SK-N-SH (cell line): Measurements from ENCODE around the gene ITIH2. TPM values are rescaled to one million over a fixed set of nuclear protein-coding genes. Genes with fewer than 3 reads are reported as not detected.
"Not testable (repeated sequence)": the region's sequence is repeated elsewhere in the genome, so short reads cannot be mapped to it uniquely, and the experiment has no call there.

Experiments used
- CTCF ChIA-PET: fragments of 300-600, 350-600 bp; formaldehyde crosslinking; extraction: SDS; loops from one replicate; lab custom pipeline; 2021; lab: Yijun Ruan, JAX
- POLR2A ChIA-PET: fragments of 350-600 bp; sonication (Branson Sonifier 250); formaldehyde crosslinking; extraction: SDS; loops from one replicate; lab custom pipeline; 2020; ENCODE audit warnings: antibody characterized with exemption, inconsistent platforms; lab: Yijun Ruan, JAX
- DNase-seq: peaks from one replicate; pipeline ENCODE4 v3.0.0; 2012
- H2AFZ ChIP-seq: fragments of 200-600 bp; sonication (generic); 2 replicates; pipeline ENCODE4 v1.8.1; 2016; ENCODE audit warnings: antibody characterized with exemption, mild to moderate bottlenecking, low read depth
- H3F3A ChIP-seq: fragments of 200-600 bp; sonication (generic); replicated peaks from 2 replicates; pipeline ENCODE3; 2016; ENCODE audit warnings: antibody characterized with exemption, mild to moderate bottlenecking; ENCODE audit not compliant: insufficient read depth
- H3K27ac ChIP-seq, 2 experiments: fragments of 200-500 bp in 1 of 2; fragments of 200-600 bp in 1 of 2; sonication (Bioruptor generic) in 1 of 2; sonication (generic), shearing (Covaris generic) in 1 of 2; 2 replicates each; pipeline versions ENCODE4 v1.5.1 to v1.6.1; 2014 to 2016; ENCODE audit warnings: low read depth in 2 of 2, inconsistent platforms in 1 of 2, low read length in 1 of 2, mild to moderate bottlenecking in 1 of 2, mixed read lengths in 1 of 2
- H3K27me3 ChIP-seq: fragments of 200-600 bp; sonication (generic), shearing (Covaris generic); 2 replicates; pipeline ENCODE4 v1.6.1; 2016; ENCODE audit warnings: mixed run types; ENCODE audit not compliant: insufficient read depth
- H3K36me3 ChIP-seq, 2 experiments: fragments of 200-500 bp in 1 of 2; fragments of 200-600 bp in 1 of 2; sonication (Bioruptor generic) in 1 of 2; sonication (generic) in 1 of 2; replicated peaks in 1 of 2; 2 replicates each; pipeline versions ENCODE3 to v1.5.1; 2014 to 2016; ENCODE audit warnings: low read length in 1 of 2, mild to moderate bottlenecking in 1 of 2; ENCODE audit not compliant: insufficient read depth in 2 of 2, control insufficient read depth in 1 of 2
- H3K4me1 ChIP-seq, 2 experiments: fragments of 200-500 bp in 1 of 2; fragments of 200-600 bp in 1 of 2; sonication (Bioruptor generic) in 1 of 2; sonication (generic), shearing (Covaris generic) in 1 of 2; 2 replicates each; pipeline versions ENCODE4 v1.5.1 to v1.6.1; 2014 to 2016; ENCODE audit warnings: low read depth in 1 of 2, low read length in 1 of 2, mixed run types in 1 of 2; ENCODE audit not compliant: insufficient read depth in 2 of 2, control insufficient read depth in 1 of 2
- H3K4me2 ChIP-seq: fragments of 200-600 bp; sonication (generic), shearing (Covaris generic); 2 replicates; pipeline ENCODE4 v1.6.1; 2017; ENCODE audit warnings: mixed run types
- H3K4me3 ChIP-seq, 2 experiments: fragments of 200-500 bp in 1 of 2; fragments of 200-600 bp in 1 of 2; sonication (Bioruptor generic) in 1 of 2; sonication (generic), shearing (Covaris generic) in 1 of 2; 2 replicates each; pipeline versions ENCODE4 v1.5.1 to v1.8.1; 2014 to 2016; ENCODE audit warnings: low read depth in 2 of 2, inconsistent platforms in 1 of 2, low read length in 1 of 2, mild to moderate bottlenecking in 1 of 2, mixed read lengths in 1 of 2, moderate library complexity in 1 of 2
- H3K79me2 ChIP-seq: fragments of 200-600 bp; sonication (generic); 2 replicates; pipeline ENCODE4 v1.8.1; 2017; ENCODE audit warnings: mild to moderate bottlenecking; ENCODE audit not compliant: insufficient read depth
- H3K9ac ChIP-seq: fragments of 200-600 bp; sonication (generic); 2 replicates; pipeline ENCODE4 v1.6.1; 2017; ENCODE audit warnings: mixed run types
- H3K9me2 ChIP-seq: fragments of 200-600 bp; sonication (generic); 2 replicates; pipeline ENCODE4 v1.6.1; 2017; ENCODE audit warnings: mixed run types
- H3K9me3 ChIP-seq: fragments of 200-600 bp; sonication (generic); 2 replicates; pipeline ENCODE4 v1.6.1; 2017; ENCODE audit warnings: mixed run types, mild to moderate bottlenecking, moderate library complexity
- H4K20me1 ChIP-seq: fragments of 200-600 bp; sonication (generic); 2 replicates; pipeline ENCODE4 v1.6.1; 2017; ENCODE audit warnings: mild to moderate bottlenecking, mixed run types; ENCODE audit not compliant: insufficient read depth
- FOXJ3 ChIP-seq: sonication (generic); formaldehyde crosslinking; IDR thresholded peaks from 2 replicates; pipeline ENCODE4 v1.5.1; 2020; ENCODE audit warnings: mild to moderate bottlenecking, missing genetic modification reagents
- GATA2 ChIP-seq: sonication (generic); formaldehyde crosslinking; IDR thresholded peaks from 2 replicates; pipeline ENCODE4 v1.5.0; 2020; ENCODE audit warnings: mild to moderate bottlenecking, missing genetic modification reagents
- WGBS: methylation state at CpG from one replicate; pipeline ENCODE4 v1.1.6; 2017; ENCODE audit warnings: low lambda C conversion rate; 5-methylcytosine and 5-hydroxymethylcytosine counted together
- polyA plus RNA-seq, 3 experiments: library from polyadenylated mRNA; depleted of rRNA; stranded (reverse); fragments of >200 nt; gene quantifications; 2 replicates each; pipeline ENCODE4 v1.2.3, GENCODE V29; 2012
- TF ChIP-seq, protein P1 (sequence below): IDR thresholded peaks from 2 replicates; pipeline ENCODE4 v1.4.0; 2012; ENCODE audit warnings: low read depth, borderline replicate concordance

ITIH2 gene
- polyA plus RNA-seq, 1 of the 3 experiments (the other 2 are of a cell fraction), result not detected

DNA sequence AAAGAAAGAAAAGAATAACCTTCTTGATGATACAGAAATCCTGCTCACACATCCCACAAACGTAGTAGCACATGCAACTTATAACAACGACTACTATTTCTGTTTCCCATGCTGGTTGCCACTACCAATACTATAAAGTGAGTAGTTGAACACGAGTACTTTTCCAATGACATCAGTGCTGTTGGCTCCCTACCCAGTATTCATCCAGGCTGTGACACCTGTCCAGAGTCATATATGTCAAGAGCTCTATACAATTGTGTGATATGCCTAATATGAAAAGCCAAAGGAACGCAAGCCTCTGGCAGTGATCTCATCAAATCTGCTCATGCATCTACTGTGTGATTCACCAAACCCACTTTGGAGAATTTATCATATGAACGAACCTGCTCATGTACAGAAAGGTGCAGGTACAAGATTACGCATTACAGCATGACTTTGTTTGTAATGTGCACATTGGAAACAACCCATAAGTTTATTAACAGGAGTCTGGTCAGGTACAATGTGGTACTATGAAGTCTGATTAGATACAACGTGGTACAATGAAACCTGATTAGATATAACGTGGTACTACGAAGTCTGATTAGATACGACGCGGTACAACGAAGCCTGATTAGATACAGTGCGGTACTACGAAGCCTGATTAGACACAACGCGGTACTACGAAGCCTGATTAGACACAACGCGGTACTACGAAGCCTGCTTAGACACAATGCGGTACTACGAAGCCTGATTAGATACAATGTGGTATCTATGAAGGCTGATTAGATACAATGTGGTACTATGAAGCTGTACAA, 30.6 kb upstream of the ITIH2 start (continued):
- TF ChIP-seq, protein P1, sequence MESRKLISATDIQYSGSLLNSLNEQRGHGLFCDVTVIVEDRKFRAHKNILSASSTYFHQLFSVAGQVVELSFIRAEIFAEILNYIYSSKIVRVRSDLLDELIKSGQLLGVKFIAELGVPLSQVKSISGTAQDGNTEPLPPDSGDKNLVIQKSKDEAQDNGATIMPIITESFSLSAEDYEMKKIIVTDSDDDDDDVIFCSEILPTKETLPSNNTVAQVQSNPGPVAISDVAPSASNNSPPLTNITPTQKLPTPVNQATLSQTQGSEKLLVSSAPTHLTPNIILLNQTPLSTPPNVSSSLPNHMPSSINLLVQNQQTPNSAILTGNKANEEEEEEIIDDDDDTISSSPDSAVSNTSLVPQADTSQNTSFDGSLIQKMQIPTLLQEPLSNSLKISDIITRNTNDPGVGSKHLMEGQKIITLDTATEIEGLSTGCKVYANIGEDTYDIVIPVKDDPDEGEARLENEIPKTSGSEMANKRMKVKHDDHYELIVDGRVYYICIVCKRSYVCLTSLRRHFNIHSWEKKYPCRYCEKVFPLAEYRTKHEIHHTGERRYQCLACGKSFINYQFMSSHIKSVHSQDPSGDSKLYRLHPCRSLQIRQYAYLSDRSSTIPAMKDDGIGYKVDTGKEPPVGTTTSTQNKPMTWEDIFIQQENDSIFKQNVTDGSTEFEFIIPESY, result no peak
- TF ChIP-seq GATA2 (CRISPR knock-in tag), result no peak

DNA sequence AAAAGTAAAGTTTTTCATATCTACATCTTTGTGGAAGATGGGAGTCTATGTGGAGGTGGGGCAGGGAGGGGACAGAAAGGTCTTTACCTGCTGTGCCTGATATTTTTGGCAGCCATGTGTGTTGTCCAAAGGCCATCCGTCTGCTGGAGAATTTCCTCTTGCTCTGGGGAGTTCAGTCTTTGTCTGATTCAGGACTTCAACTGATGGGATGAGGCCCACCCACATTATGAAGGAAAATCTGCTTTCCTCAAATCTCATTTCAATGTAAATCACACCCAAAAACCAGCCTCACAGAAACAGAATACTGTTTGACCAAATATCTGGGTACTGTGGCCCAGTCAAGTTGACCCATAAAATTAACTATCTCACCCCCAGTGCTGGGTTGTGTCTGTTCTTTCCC, 23.9 kb upstream of the ITIH2 start:
- ChIA-PET CTCF (no interaction called here), POLR2A (no interaction called here)
- no peak overlapping the region for H3K4me3 ChIP-seq
- H2AFZ ChIP-seq, result no peak overlapping the region
- H3F3A ChIP-seq, result no peaks in the 10 kb centered on the region
- H3K36me3 ChIP-seq, result no peaks in the 10 kb centered on the region
- WGBS, result 41% methylated on average over 1 of the region's 1 CpG
- no peaks in the 10 kb centered on the region for H4K20me1 ChIP-seq
- no peaks in the 10 kb centered on the region for H3K27me3 ChIP-seq
- H3K27ac ChIP-seq, result no peak overlapping the region
- no peak for DNase-seq
- H3K79me2 ChIP-seq, result no peaks in the 10 kb centered on the region
- H3K9ac ChIP-seq, result no peak overlapping the region
- no peak for TF ChIP-seq FOXJ3 (CRISPR knock-in tag)
- no peaks in the 10 kb centered on the region for H3K9me3 ChIP-seq
- no peaks in the 10 kb centered on the region for H3K4me1 ChIP-seq
- no peak overlapping the region for H3K4me2 ChIP-seq
- H3K9me2 ChIP-seq, result no peaks in the 10 kb centered on the region

DNA sequence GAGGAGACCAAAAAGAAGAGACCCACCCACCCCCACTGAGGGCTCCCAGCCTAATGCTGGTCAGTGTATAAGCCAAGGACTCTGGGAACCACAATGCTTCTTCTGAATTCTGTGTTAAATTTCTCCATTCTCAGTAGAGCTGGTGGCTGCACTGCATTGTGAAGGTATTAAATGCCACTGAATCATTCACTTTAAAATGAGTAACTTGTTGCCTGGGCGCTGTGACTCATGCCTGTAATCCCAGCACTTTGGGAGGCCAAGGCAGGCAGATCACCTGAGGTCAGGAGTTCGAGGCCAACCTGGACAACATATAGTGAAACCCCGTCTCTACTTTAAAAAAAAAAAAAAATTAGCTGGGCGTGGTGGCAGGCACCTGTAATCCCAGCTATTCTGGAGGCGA, 23.0 kb upstream of the ITIH2 start:
- H3F3A ChIP-seq, H3K4me3 ChIP-seq, H4K20me1 ChIP-seq, H3K36me3 ChIP-seq, POLR2A ChIA-PET, H3K27me3 ChIP-seq, H3K9me2 ChIP-seq, H2AFZ ChIP-seq, H3K9me3 ChIP-seq, H3K4me2 ChIP-seq, H3K79me2 ChIP-seq, H3K4me1 ChIP-seq, H3K9ac ChIP-seq, H3K27ac ChIP-seq, DNase-seq: not testable (repeated sequence)
- WGBS, result 24% methylated on average over 5 of the region's 5 CpGs
- CTCF ChIA-PET, result interaction anchor here (1.5 kb wide), 1 partner anchor 154 kb away, joined by 3 read pairs; no protein-coding TSS in a partner anchor
